Neural progenitor cell (in vitro differentiated cells): ENCODE data around the gene HS3ST3B1. TPM values are rescaled to one million over a fixed set of nuclear protein-coding genes. Genes with fewer than 3 reads are reported as not detected.

Experiments used
- DNase-seq: peaks from one replicate; pipeline ENCODE4 v3.0.0-alpha.2; 2016; ENCODE audit warnings: low spot score
- H2AFZ ChIP-seq: fragments of 200-600 bp; sonication (generic); replicated peaks from 2 replicates; pipeline ENCODE4 v1.6.1; 2016; ENCODE audit warnings: antibody characterized with exemption
- H3F3A ChIP-seq: fragments of 200-600 bp; sonication (generic); 2 replicates; pipeline ENCODE4 v1.6.1; 2016; ENCODE audit warnings: antibody characterized with exemption, low read depth
- H3K27ac ChIP-seq: fragments of 200-600 bp; sonication (generic); 2 replicates; pipeline ENCODE4 v1.5.1; 2016; ENCODE audit warnings: mild to moderate bottlenecking
- H3K27me3 ChIP-seq: fragments of 200-600 bp; sonication (generic); 2 replicates; pipeline ENCODE4 v1.6.1; 2016; ENCODE audit warnings: mild to moderate bottlenecking, moderate library complexity
- H3K36me3 ChIP-seq: fragments of 200-600 bp; sonication (generic); 2 replicates; pipeline ENCODE4 v1.5.1; 2016
- H3K4me1 ChIP-seq: fragments of 200-600 bp; sonication (generic); 2 replicates; pipeline ENCODE4 v1.6.1; 2016; ENCODE audit warnings: mixed run types
- H3K4me2 ChIP-seq: fragments of 200-600 bp; sonication (generic); 2 replicates; pipeline ENCODE4 v1.6.1; 2016
- H3K4me3 ChIP-seq: fragments of 200-600 bp; sonication (generic); 2 replicates; pipeline ENCODE4 v1.5.1; 2016
- H3K79me2 ChIP-seq: fragments of 200-600 bp; sonication (generic); 2 replicates; pipeline ENCODE4 v1.6.1; 2016; ENCODE audit warnings: low read depth
- H3K9ac ChIP-seq: fragments of 200-600 bp; sonication (generic); 2 replicates; pipeline ENCODE4 v1.6.1; 2016
- H3K9me3 ChIP-seq: fragments of 200-600 bp; sonication (generic); 2 replicates; pipeline ENCODE4 v1.5.1; 2016; ENCODE audit warnings: low read depth
- H4K20me1 ChIP-seq: fragments of 200-600 bp; sonication (generic); 2 replicates; pipeline ENCODE4 v1.6.1; 2016; ENCODE audit warnings: low read depth
- H3K27ac Mint-ChIP-seq: 3 replicates; pipeline ENCODE4 v1.8.0; 2021; ENCODE audit warnings: mixed read lengths
- H3K27me3 Mint-ChIP-seq: 2 replicates; pipeline ENCODE4 v1.8.0; 2022; ENCODE audit warnings: low read depth, mild to moderate bottlenecking, inconsistent platforms, moderate library complexity, mixed read lengths; ENCODE audit not compliant: insufficient read depth
- H3K36me3 Mint-ChIP-seq: 3 replicates; pipeline ENCODE4 v1.8.0; 2021; ENCODE audit warnings: mixed read lengths
- H3K4me1 Mint-ChIP-seq: 3 replicates; pipeline ENCODE4 v1.8.0; 2021; ENCODE audit warnings: mixed read lengths
- H3K4me3 Mint-ChIP-seq: 3 replicates; pipeline ENCODE4 v1.8.0; 2021; ENCODE audit warnings: mild to moderate bottlenecking, moderate library complexity, mixed read lengths
- H3K9me3 Mint-ChIP-seq: 3 replicates; pipeline ENCODE4 v1.8.0; 2020; ENCODE audit warnings: mixed read lengths
- CTCF ChIP-seq: fragments of 200-600 bp; sonication (generic); IDR thresholded peaks from 2 replicates; pipeline ENCODE4 v1.5.1; 2017; ENCODE audit warnings: antibody characterized with exemption, mild to moderate bottlenecking
- EZH2 ChIP-seq: fragments of 200-600 bp; sonication (generic); IDR thresholded peaks from 2 replicates; pipeline ENCODE4 v1.6.1; 2017; ENCODE audit warnings: antibody characterized with exemption, mild to moderate bottlenecking, moderate library complexity
- EZH2phosphoT487 ChIP-seq: fragments of 200-600 bp; sonication (generic); IDR thresholded peaks from 2 replicates; pipeline ENCODE4 v1.6.1; 2017; ENCODE audit warnings: antibody characterized with exemption
- total RNA-seq: library from RNA; depleted of rRNA; stranded (reverse); fragments of >200 nt; gene quantifications from 2 replicates; pipeline ENCODE4 v1.2.3, GENCODE V29; 2015; ENCODE audit warnings: low replicate concordance

The HS3ST3B1 gene
- total RNA-seq, 1 donor from 2014 or later, result 21.5 TPM

- H3K36me3 Mint-ChIP-seq, result no peaks in the 10 kb centered on the region
- no peak overlapping the region for H3K27ac ChIP-seq
- H4K20me1 ChIP-seq, result no peaks in the 10 kb centered on the region
- peaks cover under 1% of the 10 kb centered on the region for H3K9me3 Mint-ChIP-seq
- H3K4me3 ChIP-seq, result no peak overlapping the region
- H3K79me2 ChIP-seq, result no peaks in the 10 kb centered on the region
- H3K4me2 ChIP-seq, result no peak overlapping the region
- H3K9me3 ChIP-seq, result no peaks in the 10 kb centered on the region
- no peak overlapping the region for H3K9ac ChIP-seq
- H3K4me3 Mint-ChIP-seq, result no peak overlapping the region
- no peaks in the 10 kb centered on the region for H3K27me3 Mint-ChIP-seq
- no peak overlapping the region for H3K27ac Mint-ChIP-seq
- H3K27me3 ChIP-seq, result no peaks in the 10 kb centered on the region
- no peaks in the 10 kb centered on the region for H3K36me3 ChIP-seq
- H3F3A ChIP-seq, result no peaks in the 10 kb centered on the region
- peaks cover 7% of the 10 kb centered on the region for H3K4me1 Mint-ChIP-seq
- no peaks in the 10 kb centered on the region for H3K4me1 ChIP-seq
- no peak for DNase-seq
- H2AFZ ChIP-seq, result no peak overlapping the region
- TF ChIP-seq EZH2 (no peak), EZH2phosphoT487 (no peak), CTCF (no peak)
Measured at GRCh38 chr17:14361945-14362508, 61.1 kb downstream of the HS3ST3B1 start.

DNA sequence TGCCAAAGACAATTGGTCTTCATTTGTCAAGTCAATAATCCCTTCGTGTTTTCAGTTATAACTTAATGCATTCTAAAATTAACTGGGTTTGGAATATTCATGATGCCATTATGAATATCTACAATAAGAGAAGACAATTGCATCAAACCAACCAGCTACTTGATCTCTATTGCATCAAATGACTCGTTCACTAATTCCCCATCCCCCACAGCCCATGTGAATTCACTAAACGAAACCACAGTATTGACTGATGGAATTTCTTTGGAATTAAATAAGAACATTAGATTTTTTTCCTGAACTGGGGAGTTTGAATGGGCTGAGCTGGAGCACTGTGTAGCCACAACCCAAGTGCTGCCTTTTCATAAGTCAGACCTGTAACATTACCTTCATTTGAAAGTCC lies 65.3 kb downstream of the HS3ST3B1 start:
- DNase-seq, result no peak
- no peak overlapping the region for H3K27ac Mint-ChIP-seq
- H2AFZ ChIP-seq, result no peak overlapping the region
- peaks cover 3% of the 10 kb centered on the region for H3K9me3 Mint-ChIP-seq
- H3K27me3 Mint-ChIP-seq, result no peaks in the 10 kb centered on the region
- H4K20me1 ChIP-seq, result no peaks in the 10 kb centered on the region
- TF ChIP-seq EZH2phosphoT487 (no peak), EZH2 (no peak), CTCF (no peak)
- no peaks in the 10 kb centered on the region for H3K79me2 ChIP-seq
- no peak overlapping the region for H3K4me3 Mint-ChIP-seq
- no peaks in the 10 kb centered on the region for H3K9me3 ChIP-seq
- no peaks in the 10 kb centered on the region for H3K4me1 ChIP-seq
- H3K36me3 Mint-ChIP-seq, result no peaks in the 10 kb centered on the region
- H3K36me3 ChIP-seq, result no peaks in the 10 kb centered on the region
- no peaks in the 10 kb centered on the region for H3K27me3 ChIP-seq
- H3K4me3 ChIP-seq, result no peak overlapping the region
- H3K27ac ChIP-seq, result no peak overlapping the region
- H3K9ac ChIP-seq, result no peak overlapping the region
- no peaks in the 10 kb centered on the region for H3F3A ChIP-seq
- H3K4me1 Mint-ChIP-seq, result peaks cover 12% of the 10 kb centered on the region
- H3K4me2 ChIP-seq, result no peak overlapping the region

DNA sequence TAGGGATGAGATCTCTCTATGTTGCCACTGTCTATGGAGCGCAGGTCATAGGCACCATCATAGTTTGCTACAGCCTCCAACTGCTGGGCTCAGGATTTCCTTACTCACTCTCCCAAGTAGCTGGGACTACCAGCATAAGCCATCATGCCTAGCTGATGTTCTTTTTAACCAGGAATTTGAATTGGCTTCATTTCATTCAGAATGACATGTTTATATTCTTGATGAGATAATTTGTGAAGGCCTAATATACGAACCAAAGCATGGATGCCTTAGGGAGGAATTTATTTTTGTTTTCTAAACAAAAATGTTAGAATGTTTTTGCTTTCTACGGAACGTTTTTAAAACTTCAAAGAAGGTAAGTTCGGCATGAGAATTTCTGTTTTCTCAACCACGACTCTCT lies 71.6 kb downstream of the HS3ST3B1 start:
- no peak overlapping the region for H3K4me3 ChIP-seq
- H3F3A ChIP-seq, result peaks cover 7% of the 10 kb centered on the region
- H3K4me1 Mint-ChIP-seq, result peaks cover 34% of the 10 kb centered on the region
- no peaks in the 10 kb centered on the region for H3K79me2 ChIP-seq
- DNase-seq, result no peak
- H3K9me3 Mint-ChIP-seq, result no peaks in the 10 kb centered on the region
- TF ChIP-seq EZH2 (no peak), CTCF (no peak), EZH2phosphoT487 (no peak)
- H3K4me3 Mint-ChIP-seq, result no peak overlapping the region
- no peak overlapping the region for H3K27ac ChIP-seq
- H2AFZ ChIP-seq, result peak overlapping the region; percentile 7
- no peaks in the 10 kb centered on the region for H3K27me3 ChIP-seq
- peaks cover 2% of the 10 kb centered on the region for H3K27me3 Mint-ChIP-seq
- H3K36me3 Mint-ChIP-seq, result no peaks in the 10 kb centered on the region
- H3K4me1 ChIP-seq, result peaks cover 19% of the 10 kb centered on the region
- H3K9me3 ChIP-seq, result no peaks in the 10 kb centered on the region
- H3K4me2 ChIP-seq, result peak overlapping the region; percentile 22
- H4K20me1 ChIP-seq, result no peaks in the 10 kb centered on the region
- no peaks in the 10 kb centered on the region for H3K36me3 ChIP-seq
- peak overlapping the region; percentile 85 for H3K27ac Mint-ChIP-seq
- H3K9ac ChIP-seq, result no peak overlapping the region
